ENCODE data around the gene MIPOL1.
A peak's percentile ranks its signal among the peaks of the same experiment; 100 is the strongest.
"Not testable (repeated sequence)": the region's sequence is repeated elsewhere in the genome, so short reads cannot be mapped to it uniquely, and the experiment has no call there.

MIPOL1 gene

DNA sequence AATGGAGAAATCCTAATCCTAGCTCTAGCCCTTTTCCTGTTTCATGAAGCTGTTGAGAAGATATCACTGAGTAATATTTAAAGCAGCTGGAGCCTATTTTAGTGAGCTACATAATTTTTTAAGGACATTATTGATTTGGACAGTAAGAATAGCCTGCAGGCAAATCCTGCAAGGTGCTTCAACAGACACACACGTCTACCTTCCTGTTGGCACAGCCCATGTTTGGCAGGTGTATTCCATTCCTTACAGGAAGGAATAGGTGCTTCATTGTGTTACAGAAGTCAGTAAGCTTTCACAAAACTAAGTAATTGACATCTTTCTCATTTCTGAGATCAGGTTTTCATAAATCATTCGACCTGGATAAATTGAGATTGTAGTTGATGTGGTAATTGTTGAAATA is 346.7 kb downstream of the MIPOL1 start:
- no peak for DNase-seq (ENCODE audit: low read depth, low spot score)

DNA sequence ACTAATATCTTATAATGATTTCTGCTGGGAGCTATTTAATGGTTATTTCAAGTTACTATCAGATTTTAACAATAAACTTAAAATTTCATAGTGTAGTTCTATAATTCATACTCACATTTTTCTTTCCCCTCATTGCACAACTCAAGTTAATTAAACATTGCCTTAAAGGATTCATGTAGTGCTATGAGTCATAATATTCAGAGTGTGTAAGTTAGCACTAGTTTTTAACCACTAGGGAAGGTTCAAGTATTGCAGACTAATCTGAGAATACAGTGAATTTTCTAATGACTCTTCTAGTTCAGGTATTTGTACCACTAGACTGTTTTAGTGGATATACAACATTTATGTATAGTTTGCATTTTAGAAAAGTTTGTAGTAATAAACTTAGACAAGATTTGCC is 347.4 kb downstream of the MIPOL1 start:
- no peak for DNase-seq (ENCODE audit: low read depth, low spot score)

DNA sequence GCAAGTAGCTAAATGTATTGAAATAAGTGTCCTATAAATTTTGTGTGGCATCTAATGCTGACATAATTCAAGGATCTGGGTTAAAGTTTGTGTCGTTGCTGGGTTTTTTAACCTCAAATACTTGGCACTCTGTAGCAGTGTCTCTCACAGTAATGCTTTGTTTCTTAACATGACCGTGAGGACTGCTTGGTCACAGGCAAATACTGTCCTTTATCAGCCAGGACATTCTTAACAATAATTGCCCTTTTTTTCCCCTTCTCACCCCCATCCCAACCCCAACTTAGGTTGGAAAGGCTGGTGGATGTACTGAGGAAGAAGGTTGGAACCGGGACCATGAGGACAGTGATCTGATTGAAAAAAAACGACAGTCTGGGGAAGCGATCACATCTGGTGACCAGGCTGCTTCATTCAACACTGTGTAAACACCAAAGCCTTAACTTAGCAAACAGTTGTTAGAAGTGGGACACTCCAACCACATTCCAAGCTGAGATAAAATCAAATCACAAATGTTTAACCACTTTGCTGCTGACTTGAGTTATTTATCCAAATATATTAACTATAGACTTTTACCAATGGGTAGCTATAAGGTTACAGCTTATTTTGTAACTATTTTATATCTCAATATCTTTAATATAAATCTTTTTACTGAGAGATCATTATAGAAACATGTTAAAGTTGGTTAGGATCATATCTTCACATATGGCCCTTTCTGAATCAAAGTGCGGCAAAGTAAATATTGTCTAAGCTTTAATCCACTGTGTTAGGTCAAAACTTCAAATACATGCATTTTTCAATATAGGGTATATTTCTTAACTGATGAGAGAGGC is 349.1 kb downstream of the MIPOL1 start:
- no peak for DNase-seq (ENCODE audit: low read depth, low spot score)

DNA sequence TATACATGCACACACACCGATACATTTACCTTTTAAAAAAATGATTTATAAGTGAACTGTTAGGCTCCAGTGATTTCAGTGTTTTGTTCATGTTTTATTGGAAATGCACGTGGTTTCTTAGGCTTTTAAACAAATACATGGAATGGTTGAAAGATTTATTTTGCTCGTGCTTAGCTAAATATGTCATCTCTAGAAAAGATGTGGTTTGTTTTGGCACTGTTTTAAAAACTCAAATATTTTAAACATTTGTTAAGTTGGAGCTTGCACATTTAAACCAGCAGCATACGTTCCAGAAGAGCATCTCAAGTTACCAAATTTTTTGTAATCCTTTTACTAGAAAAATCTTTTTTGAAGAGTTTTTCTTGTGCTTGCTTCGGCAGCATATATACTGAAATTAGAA is 352.8 kb downstream of the MIPOL1 start:
- DNase-seq (ENCODE audit: low read depth, low spot score) = no peak

DNA sequence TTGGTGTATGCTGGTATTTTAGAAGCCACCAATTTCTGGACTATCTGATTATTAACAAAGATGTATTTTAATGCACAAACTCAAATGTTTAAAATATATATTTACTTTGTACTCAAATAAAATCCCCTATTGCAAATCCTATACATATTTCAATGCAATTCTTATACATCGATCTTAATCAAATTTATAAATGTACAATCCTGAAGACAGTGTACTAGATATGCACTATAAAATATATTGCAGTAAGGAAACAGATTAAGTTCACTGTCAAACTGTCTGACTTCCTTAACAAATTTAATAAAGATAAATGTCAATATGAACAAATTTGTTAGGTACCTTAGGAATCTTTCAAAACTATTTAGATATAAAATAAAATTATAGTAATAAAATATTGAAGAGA is 353.4 kb downstream of the MIPOL1 start:
- no peak for DNase-seq (ENCODE audit: low read depth, low spot score)

DNA sequence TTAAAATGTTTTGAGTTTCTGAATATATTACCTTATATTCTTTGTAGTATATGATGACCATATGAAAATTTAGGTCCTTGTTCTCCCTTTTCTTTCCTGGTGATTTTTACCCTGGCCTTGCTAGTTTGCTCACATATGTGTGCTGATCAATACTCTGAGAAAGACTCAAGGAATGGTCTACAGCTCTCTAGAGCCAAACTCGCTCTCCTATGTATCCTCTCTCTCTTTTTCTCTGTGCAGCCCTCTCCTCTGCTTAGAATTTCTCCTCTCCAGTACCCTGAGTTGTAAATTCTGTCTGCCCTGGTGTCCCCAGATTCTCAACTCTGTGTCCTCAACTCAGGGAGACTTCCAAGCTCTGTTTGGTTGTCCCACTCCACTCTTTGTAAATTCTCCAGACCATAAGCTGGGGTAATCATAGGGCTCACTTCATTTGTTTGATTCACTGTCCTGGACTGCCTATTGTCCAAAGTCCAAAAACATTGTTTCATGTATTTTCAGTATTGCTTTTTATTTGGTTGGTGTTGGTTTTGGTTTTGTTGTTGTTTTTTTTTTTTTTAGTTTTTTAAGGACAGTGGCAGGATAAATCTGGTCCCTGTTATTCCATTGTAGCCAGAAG is 356.3 kb downstream of the MIPOL1 start:
- no peak for DNase-seq (ENCODE audit: low read depth, low spot score)

DNA sequence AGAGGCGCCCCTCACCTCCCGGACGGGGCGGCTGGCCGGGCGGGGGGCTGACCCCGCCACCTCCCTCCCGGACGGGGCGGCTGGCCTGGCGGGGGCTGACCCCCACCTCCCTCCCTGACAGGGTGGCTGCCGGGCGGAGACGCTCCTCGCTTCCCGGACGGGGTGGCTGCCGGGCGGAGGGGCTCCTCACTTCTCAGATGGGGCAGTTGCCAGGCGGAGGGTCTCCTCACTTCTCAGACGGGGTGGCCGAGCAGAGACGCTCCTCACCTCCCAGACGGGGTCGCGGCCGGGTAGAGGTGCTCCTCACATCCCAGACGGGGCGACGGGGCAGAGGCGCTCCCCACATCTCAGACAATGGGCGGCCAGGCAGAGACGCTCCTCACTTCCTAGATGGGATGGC is 357.9 kb downstream of the MIPOL1 start:
- DNase-seq (ENCODE audit: low read depth, low spot score) = not testable (repeated sequence)

DNA sequence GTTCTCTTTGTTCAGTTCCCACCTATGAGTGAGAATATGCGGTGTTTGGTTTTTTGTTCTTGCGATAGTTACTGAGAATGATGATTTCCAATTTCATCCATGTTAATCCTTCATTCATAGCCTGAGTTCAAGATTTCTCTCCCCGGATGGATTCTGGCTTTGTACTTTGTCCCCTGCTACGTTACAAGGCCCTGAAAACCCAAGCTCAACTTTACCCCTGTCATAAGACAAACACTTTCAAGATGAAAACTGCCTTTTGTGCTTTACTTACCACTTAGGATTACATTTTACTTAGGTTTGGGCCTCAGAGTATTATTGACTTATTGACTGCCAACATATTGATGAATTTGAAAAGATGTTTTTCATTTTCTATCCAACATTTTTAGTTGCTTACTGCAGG is 361.0 kb downstream of the MIPOL1 start:
- no peak for DNase-seq (ENCODE audit: low read depth, low spot score)

DNA sequence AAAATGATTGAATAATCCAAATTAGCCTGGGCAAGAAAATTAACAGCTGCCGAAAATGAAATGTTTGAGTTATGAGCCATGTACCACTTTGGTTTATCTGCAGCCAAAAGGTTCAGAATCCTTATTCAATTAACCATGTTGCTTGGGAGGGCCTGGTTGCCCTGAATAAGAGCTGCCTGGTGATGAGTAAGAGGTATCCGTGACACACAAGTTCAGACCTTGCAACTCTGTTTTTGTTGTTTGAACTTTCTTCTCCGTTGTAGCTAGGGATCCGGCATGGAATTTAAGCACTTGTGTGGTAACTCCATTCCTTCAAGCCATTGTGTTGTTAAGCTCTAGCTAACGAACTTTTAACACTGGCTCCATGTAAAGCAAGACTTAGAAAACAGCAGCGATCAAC is 361.6 kb downstream of the MIPOL1 start:
- no peak for DNase-seq (ENCODE audit: low read depth, low spot score)

DNA sequence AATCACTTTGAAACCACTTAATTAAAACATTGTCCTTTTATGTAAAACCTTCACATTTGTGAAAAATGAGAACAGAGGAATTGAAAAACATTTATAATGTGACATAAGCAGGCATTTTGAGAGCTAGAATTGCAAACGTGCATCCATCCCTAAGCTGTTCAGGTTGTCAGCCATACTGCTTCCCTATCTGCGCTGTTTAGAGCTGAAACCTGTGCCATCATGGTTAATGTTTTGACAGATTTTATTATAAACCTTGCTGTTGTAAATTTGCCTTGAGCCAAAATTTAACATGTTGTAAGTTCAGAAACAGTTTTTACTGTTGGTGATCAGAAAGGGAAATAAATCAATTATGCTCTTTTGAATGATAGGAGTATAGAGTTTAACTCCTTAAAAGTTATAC is 365.5 kb downstream of the MIPOL1 start:
- DNase-seq (ENCODE audit: low read depth, low spot score) = no peak

DNA sequence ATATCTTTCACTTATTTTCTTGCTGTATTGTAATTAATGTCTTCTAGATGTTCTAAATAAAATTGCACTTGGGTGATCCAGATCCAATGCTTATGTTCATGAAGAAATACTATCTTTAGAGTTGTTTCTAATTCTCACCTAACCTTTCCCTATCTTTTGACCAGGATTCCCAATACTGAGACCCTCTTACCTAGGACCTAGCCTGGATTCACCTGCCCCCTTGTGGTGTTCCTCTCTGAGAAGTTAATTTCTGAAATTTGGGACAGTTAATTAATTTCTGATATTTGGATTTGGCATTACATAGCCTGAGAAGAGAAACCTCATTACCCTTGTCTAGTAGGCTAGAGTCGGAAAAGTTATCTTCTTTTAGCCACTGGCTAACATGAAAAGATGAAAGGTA is 367.8 kb downstream of the MIPOL1 start:
- no peak for DNase-seq (ENCODE audit: low read depth, low spot score)

DNA sequence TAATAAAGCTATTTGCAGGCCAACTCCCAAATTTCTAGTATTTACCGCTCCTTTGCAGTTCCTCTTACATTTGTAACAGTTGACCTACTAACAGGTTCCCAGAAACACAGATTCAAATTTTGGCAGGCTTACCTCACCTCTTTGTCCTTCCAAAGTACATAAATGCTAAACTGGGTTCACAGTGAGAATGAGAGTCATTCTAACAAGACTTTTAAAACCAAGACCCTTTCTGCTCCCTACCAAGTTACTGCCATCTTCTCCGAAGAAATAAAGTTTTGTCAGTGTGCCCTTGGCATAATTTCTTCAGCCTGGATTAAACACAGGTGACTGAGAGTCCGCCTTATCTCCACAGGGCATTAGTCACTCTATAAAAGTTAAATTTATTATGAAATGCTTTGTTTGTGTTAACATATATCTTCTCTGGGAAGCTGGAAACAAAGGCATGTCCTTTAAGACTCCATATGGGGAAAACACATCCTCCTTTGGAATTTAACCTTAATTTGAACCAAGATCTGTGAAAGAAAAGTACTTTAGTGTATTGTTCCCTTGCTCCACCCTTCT is 369.2 kb downstream of the MIPOL1 start:
- no peak for DNase-seq (ENCODE audit: low read depth, low spot score)

DNA sequence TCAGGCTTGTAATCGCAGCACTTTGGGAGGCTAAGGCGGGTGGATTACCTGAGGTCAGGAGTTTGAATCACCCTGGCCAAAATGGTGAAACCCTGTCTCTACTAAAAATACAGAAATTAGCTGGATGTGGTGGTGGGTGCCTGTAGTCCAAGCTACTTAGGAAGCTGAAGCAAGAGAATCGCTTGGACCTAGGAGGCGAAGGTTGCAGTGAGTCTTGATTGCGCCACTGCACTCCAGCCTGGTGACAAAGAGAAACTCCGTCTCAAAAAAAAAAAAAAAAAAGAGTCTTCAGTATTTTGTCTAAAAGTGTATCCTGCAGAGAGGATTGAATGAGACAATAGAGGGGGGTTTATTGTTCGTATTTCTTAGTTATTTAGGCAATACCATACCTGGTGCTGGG is 372.0 kb downstream of the MIPOL1 start:
- no peak for DNase-seq (ENCODE audit: low read depth, low spot score)

DNA sequence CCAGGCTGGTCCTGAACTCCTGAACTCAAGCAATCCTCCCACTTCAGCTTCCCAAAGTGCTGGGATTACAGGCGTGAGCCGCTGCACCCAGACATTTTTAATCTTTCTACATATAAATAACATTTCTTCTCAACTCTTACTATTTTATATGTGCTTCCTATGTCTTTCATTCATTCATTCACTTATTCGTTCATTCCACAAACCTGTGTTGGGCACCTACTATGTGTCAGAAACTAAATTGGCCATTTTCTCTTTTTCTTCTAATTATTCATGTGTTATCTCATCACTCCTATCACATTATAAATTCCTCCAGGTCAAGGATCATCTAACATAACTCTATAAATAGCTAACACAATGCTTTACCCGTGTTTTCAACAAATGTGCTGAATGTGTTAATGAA is 373.7 kb downstream of the MIPOL1 start:
- DNase-seq (ENCODE audit: low read depth, low spot score) = no peak

DNA sequence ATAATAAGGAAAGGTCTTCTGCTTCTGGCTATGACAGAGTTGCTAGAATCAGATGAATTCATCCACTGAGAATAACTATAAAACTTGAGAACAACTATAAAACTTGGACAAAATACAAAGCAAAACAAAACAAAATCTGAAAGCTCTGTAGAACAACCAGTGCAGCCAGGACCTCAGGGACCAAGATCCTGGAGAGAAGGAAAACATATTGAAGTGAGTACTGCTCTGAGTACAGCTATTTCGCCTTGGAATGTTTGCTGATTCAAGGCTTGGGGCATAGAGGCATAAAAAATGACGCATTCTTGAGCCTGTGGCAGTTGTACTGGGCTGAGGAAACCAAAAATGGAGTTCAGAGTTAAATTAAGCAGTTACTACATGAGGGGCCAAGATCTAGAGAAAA is 375.6 kb downstream of the MIPOL1 start:
- DNase-seq (ENCODE audit: low read depth, low spot score) = no peak

DNA sequence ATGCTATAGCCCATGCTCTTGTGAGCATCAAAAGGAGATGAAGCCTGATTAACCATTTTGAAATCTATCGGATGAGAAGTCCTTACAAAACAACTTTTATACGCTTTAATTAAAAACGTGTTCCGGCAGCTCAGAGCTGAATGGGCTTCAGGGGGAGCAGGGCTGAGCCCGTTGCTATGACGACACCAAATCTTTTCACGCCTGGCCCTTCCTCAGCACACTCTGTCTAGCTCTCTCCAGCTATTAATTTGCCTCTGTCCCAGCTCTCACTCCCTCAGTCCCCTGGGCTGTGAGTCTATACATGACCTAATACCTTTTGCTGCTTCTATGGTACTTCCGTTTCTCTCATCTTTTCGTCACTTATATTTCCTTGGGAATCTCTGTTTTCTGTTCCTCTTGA is 381.5 kb downstream of the MIPOL1 start:
- no peak for DNase-seq (ENCODE audit: low read depth, low spot score)

DNA sequence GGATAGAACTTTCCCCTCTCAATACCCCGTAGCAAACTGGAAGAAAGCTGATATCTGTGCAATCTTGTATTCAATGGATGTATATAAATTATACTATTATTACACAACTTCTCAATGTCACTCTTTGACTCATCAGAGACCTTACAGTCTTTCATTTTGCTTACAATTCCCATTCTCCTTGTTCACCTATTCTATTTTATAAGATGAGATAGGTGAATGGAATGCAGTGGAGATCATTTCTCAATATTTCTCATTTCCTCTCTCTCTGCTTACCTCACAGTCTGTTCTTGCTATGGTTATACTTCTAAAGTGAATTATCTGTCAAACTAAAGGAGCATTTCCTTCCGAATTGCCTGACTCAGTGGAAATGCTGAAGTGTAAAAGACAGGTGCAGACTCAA is 382.4 kb downstream of the MIPOL1 start:
- DNase-seq (ENCODE audit: low read depth, low spot score) = no peak

DNA sequence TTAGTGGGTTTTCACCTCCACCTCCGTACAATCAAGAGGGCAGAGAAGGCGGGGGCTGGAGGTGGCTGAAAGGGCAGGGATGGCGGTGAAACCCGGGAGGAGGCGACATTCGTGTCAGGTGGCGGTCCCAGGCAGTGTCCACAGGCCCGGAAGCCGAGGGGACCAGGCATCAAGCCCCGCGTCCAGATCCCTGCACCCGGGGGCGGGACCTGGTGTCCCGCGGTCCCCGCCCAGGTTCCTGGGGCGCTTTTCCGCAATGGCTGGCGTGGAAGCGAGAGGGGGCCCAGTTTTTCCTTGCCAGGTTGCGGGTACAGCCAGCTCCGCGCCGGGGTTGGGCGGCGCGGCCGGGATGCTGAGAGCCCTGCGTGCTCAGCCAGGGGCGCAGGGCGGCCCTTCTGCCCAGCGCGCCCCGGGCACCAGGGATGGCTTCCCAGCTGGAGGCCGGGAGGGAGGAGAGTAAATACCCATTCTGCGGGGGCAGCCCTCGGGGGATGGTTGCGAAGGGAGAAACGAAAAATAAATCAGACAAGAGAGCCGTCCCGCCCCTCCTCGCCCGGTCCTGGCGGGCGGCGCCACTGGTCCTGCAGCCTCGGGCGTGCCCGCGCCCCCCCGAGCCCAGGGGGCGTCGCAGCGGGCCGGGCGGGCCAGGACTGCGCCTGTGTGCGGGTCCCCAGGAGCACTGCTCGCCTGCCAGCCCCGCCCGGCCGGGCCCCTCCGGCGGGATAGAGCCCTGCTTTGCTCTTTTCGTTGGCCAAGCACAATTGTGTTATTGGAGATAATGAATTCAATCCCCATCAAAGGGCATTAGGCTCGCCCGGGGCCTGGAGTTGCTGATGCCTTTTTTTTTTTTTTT is 385.8 kb downstream of the MIPOL1 start:
- DNase-seq (ENCODE audit: low read depth, low spot score) = peak; percentile 74

DNA sequence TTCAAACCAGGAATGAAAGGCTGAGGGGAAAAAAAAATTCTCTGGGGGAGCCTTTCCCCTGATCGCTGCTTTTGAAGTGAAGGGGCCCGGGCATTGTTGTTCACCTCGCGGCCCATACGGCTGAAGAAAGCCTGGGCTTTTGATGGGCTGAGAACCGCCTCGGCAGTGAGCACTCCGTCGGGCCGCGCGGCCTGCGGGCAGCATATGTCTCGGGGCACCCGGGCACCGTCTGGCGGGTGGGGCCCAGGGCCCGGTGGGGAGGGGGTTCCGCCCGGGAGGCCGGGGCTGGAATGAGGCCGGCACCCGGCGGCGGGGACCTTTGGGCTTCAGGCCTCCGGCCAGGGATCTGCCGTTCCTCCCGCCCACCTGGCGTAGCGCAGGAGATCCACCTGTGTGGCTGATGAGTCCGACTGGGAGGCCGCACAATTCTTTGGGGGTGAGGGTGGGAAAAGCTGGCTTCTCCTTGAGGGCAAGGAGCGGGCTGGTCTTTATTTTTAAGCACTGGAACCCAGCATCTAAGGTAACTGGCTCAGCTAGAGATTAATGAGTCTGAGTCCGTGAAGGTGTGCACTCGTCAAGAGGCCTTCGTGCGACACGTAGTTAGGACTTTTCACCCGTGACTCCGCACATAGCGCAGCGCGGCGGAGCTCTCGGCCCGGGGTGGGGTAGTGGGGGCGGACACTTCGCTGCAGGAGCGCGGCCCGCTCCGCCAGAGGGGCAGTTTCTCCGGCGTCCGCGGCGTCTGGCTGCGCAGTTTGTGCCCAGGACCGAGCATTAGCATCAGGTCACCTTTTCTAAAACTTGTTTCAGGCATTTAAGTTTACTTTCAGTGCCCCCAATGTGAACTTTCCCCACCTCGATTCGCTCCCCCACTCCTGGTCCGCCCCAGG is 386.7 kb downstream of the MIPOL1 start:
- DNase-seq (ENCODE audit: low read depth, low spot score) = peak; percentile 39

DNA sequence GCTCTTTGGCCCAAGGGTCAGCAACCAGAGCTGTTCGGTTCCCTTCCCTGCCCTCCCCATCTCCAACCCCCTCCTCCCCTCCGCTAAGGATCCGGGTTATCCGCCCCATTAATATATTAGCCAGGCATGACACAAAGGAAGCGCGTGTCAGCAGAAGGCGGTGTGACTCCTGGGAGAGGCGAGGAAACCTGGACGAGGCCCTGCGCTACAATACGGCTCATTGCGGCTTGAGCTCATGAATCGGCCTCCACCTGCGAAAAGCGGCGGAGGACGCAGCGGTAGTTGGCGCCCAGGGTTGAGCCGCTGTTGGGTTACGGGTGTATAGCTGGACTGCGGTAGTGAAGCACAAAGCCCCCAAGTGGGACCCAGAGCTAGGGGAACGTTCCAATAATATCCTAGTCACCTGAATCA is 387.4 kb downstream of the MIPOL1 start:
- peak; percentile 48 for DNase-seq (ENCODE audit: low read depth, low spot score)
